Measurements from ENCODE around the gene PPP6R2.

GRCh38 chr22:50338860-50339462, 4.2 kb upstream of the PPP6R2 start:
- TF ChIP-seq KDM1A (IDR thresholded peaks at IDR 0.05; ENCODE audit: borderline replicate concordance, low read length), result no peak
- TF ChIP-seq MAX (IDR thresholded peaks at IDR 0.05), result no peak
- no peak for TF ChIP-seq POLR2A (IDR thresholded peaks at IDR 0.05; ENCODE audit: control extremely low read depth in 1 of 2, low read depth in 2 of 2, low read length in 2 of 2)
- TF ChIP-seq CBX8 (IDR thresholded peaks at IDR 0.05; ENCODE audit: borderline replicate concordance, low read depth, low read length), result no peak
- TF ChIP-seq, protein P1, sequence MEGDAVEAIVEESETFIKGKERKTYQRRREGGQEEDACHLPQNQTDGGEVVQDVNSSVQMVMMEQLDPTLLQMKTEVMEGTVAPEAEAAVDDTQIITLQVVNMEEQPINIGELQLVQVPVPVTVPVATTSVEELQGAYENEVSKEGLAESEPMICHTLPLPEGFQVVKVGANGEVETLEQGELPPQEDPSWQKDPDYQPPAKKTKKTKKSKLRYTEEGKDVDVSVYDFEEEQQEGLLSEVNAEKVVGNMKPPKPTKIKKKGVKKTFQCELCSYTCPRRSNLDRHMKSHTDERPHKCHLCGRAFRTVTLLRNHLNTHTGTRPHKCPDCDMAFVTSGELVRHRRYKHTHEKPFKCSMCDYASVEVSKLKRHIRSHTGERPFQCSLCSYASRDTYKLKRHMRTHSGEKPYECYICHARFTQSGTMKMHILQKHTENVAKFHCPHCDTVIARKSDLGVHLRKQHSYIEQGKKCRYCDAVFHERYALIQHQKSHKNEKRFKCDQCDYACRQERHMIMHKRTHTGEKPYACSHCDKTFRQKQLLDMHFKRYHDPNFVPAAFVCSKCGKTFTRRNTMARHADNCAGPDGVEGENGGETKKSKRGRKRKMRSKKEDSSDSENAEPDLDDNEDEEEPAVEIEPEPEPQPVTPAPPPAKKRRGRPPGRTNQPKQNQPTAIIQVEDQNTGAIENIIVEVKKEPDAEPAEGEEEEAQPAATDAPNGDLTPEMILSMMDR (IDR thresholded peaks at IDR 0.05; ENCODE audit: control extremely low read depth in 1 of 3, insufficient read depth in 1 of 3, low read depth in 1 of 3, low read length in 3 of 3), result no peak
